ENCODE results near the gene TTC7B. TPM values are rescaled to one million over a fixed set of nuclear protein-coding genes. Genes with fewer than 3 reads are reported as not detected.
A peak's percentile ranks its signal among the peaks of the same experiment; 100 is the strongest.

TTC7B gene
- total and polyA plus RNA-seq, 7 donors, result 18.9 to 97.0 (median 59.0) TPM

DNA sequence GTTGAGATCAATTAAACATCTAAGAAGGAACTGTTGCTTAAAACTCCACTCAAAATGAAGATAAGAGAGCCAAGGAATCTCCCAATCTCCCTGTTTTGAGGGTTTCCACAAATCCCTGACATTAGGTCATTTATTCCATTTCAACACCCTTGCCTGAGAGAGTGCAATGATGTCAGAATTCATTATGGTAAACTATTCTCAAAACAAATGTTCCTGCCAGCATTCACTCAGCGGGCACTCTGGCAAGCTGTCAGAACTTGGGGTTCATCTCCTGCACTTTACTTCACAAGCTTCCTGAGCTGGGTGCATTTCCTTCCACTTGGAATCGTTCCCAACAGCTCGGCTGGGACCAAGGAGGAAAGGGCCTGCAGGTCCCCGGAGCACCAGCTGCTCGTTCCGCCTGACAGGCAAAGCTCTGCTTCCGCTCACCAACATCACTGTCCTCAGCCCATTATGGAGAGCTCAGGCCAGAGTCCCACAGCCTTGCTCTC lies 117.8 kb downstream of the TTC7B start:
- ATAC-seq, result peak; percentile 1 to 10 (median 4)
- Histone ChIP-seq H3K27ac (peak overlapping the region; percentile 94), H3K4me3 (no peak overlapping the region), H3K27me3 (ENCODE audit: insufficient read depth in 3 of 3, low read length in 2 of 3) (no peaks in the 10 kb centered on the region), H3K9me3 (no peaks in the 10 kb centered on the region), H3K36me3 (ENCODE audit: insufficient read depth in 1 of 2, low read depth in 1 of 2) (no peaks in the 10 kb centered on the region), H3K4me1 (peaks cover 67% of the 10 kb centered on the region)
- DNase-seq, result peak; percentile 65 to 81
- TF ChIP-seq, protein P1, sequence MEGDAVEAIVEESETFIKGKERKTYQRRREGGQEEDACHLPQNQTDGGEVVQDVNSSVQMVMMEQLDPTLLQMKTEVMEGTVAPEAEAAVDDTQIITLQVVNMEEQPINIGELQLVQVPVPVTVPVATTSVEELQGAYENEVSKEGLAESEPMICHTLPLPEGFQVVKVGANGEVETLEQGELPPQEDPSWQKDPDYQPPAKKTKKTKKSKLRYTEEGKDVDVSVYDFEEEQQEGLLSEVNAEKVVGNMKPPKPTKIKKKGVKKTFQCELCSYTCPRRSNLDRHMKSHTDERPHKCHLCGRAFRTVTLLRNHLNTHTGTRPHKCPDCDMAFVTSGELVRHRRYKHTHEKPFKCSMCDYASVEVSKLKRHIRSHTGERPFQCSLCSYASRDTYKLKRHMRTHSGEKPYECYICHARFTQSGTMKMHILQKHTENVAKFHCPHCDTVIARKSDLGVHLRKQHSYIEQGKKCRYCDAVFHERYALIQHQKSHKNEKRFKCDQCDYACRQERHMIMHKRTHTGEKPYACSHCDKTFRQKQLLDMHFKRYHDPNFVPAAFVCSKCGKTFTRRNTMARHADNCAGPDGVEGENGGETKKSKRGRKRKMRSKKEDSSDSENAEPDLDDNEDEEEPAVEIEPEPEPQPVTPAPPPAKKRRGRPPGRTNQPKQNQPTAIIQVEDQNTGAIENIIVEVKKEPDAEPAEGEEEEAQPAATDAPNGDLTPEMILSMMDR (IDR thresholded peaks at IDR 0.05), result no peak
- intact Hi-C loops (cut with DNase I), result loop anchor here (2.0 to 5.0 kb wide), 3 partner anchors 300 to 396 kb away; no protein-coding TSS in a partner anchor
- WGBS, 3 donors, result 15 to 30% (median 23%) methylated on average over 7 of the region's 7 CpGs

DNA sequence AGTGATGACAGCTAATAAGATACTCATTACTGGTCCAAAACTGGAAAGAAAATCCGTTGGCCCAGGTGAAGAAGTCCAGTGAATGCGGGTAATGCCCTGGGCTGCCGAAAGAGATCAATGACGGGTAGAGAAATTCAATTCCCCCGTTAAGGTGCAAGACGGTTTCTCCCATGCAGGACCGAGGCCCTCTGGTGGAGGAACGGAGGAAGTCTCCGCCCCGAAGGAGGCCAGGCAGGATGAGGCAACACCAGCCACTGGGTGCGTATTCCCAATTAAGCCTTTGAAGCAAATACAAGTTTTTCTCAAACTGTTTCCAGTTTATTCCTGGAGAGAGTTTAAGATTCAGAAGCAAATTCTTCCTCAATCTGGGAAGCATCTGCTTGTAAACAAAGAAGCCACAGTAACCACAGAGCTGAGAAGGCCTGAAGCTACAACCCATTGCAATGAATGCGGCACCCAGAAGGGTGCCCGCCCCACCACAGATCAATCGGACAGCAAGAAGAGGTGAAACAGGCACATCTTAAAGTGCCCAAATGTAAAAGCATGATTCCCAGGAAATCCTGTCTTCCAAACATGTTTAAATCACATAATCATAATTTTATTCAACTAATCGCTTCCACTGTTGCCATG lies 118.5 kb downstream of the TTC7B start:
- DNase-seq, result peak; percentile 84 to 91
- Histone ChIP-seq H3K36me3 (ENCODE audit: insufficient read depth in 1 of 2, low read depth in 1 of 2) (no peaks in the 10 kb centered on the region), H3K4me3 (peak overlapping the region; percentile 29), H3K27ac (peak overlapping the region; percentile 94), H3K27me3 (ENCODE audit: insufficient read depth in 3 of 3, low read length in 2 of 3) (no peaks in the 10 kb centered on the region), H3K9me3 (no peaks in the 10 kb centered on the region), H3K4me1 (peaks cover 73% of the 10 kb centered on the region)
- 19 to 21% (median 20%) methylated on average over 15 of the region's 15 CpGs for WGBS, 3 donors
- TF ChIP-seq, protein P1 (IDR thresholded peaks at IDR 0.05), result peak; percentile 97
- intact Hi-C loops (cut with DNase I), result loop anchor here (1.0 to 5.0 kb wide), 5 partner anchors 298 to 395 kb away; partner anchors contain the start of gene NRDE2 (in 1 of the 2)
- peak; percentile 73 to 80 (median 75) for ATAC-seq

DNA sequence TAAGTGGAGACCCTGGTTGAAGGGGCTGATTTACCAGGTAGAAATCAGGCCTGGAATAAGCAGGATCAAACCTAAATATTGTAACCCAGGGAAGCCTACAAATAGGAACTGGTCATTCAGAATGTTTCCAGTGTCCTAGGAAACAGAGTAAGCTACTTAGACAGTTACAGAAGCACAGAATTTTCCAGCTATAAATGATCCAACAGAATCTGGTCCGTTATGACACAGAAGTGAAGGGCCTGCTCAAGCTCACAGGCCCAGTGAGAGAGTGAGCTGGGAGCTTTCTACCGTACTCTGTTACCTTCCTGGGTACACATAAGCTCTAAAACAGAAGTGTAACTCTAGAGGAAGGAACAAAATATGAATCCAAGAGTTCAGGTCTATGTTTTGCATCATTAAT lies 119.1 kb downstream of the TTC7B start:
- peaks cover 79% of the 10 kb centered on the region for H3K4me1 ChIP-seq
- H3K36me3 ChIP-seq (ENCODE audit: insufficient read depth in 1 of 2, low read depth in 1 of 2), result no peaks in the 10 kb centered on the region
- DNase-seq (no peak), ATAC-seq (peak in 3 of 4 donors; percentile 21 to 47 (median 36))
- WGBS, 3 donors, result 11 to 26% (median 11%) methylated on average over 2 of the region's 2 CpGs
- intact Hi-C loops (cut with DNase I), result loop anchor here (1.0 to 5.0 kb wide), 4 partner anchors 298 to 395 kb away; partner anchors contain the start of gene NRDE2 (in 1 of the 2)
- no peaks in the 10 kb centered on the region for H3K27me3 ChIP-seq (ENCODE audit: insufficient read depth in 3 of 3, low read length in 2 of 3)
- peak overlapping the region; percentile 94 for H3K27ac ChIP-seq
- H3K9me3 ChIP-seq, result no peaks in the 10 kb centered on the region
- TF ChIP-seq, protein P1 (IDR thresholded peaks at IDR 0.05), result no peak
- peak overlapping the region; percentile 29 for H3K4me3 ChIP-seq

DNA sequence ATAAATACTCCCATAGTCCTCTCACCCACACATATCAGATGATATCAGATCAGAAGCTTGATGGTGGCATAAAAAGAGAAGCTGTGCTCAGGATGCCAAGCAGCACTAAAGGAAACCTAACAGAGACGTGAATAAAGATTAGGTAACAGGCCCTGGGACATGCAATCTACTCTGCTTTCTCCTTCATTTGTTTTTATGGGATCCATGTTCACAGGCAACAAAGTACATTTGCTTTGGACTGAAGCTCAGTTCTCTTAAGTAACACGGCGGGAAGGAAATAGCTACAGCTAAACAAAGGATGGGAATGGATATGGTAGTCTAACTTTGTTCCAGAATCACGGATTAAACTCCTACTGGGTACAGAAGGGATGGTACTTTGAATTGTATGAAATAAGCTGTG lies 119.5 kb downstream of the TTC7B start:
- Histone ChIP-seq H3K36me3 (ENCODE audit: insufficient read depth in 1 of 2, low read depth in 1 of 2) (no peaks in the 10 kb centered on the region), H3K4me3 (peak overlapping the region; percentile 29), H3K27ac (peak overlapping the region; percentile 94), H3K4me1 (peaks cover 80% of the 10 kb centered on the region), H3K9me3 (no peaks in the 10 kb centered on the region), H3K27me3 (ENCODE audit: insufficient read depth in 3 of 3, low read length in 2 of 3) (no peaks in the 10 kb centered on the region)
- WGBS, 3 donors, result 15 to 21% (median 19%) methylated on average over 4 of the region's 4 CpGs
- no peak for DNase-seq
- ATAC-seq, result peak in 3 of 4 donors; percentile 9 to 22 (median 13)
- intact Hi-C loops (cut with DNase I), result loop anchor here (1.0 to 5.0 kb wide), 4 partner anchors 297 to 394 kb away; partner anchors contain the start of gene NRDE2 (in 1 of the 2)
- TF ChIP-seq, protein P1 (IDR thresholded peaks at IDR 0.05), result no peak

Data from psoas muscle (tissue), 8 donors.